Stimulated activated CD8-positive, alpha-beta memory T cell treated with anti-CD3 and anti-CD28 coated beads, Interleukin-7, amount 100 ng/mL, for 1 hour (primary cell): Measurements from ENCODE around the gene KIF16B.
"Not testable (repeated sequence)": the region's sequence is repeated elsewhere in the genome, so short reads cannot be mapped to it uniquely, and the experiment has no call there.

Experiments
- DNase-seq, 2 donors: peaks; one replicate each; pipeline ENCODE4 v3.0.0-alpha.2; 2020; ENCODE audit warnings: low read depth in 2 of 2

The KIF16B gene

GRCh38 chr20:16292226-16292880 is 280.9 kb downstream of the KIF16B start:
- no peak for DNase-seq

DNA sequence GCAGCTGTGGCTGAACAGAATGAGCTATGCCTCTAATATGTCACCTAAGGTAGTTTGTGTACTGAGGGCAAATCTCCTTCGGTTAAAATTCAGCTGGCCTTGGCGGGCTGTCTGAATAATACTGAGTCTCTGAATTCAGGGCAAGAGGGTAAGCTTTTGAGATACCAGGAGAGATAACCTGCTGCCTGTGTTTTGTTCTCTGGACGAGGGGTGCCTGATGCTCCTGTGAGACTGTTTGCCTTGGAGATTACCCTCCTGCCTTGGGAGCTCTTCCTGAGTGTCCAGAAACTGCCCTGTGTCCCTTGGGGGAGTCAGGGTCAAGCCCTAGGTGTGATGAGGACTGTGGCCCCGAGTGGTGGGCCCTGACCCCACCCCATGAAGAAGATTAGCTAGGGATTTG is 282.9 kb downstream of the KIF16B start:
- no peak for DNase-seq

- DNase-seq = no peak
Measured at GRCh38 chr20:16287776-16288175, 285.5 kb downstream of the KIF16B start.

GRCh38 chr20:16286601-16287000 is 286.6 kb downstream of the KIF16B start:
- DNase-seq = no peak

DNA sequence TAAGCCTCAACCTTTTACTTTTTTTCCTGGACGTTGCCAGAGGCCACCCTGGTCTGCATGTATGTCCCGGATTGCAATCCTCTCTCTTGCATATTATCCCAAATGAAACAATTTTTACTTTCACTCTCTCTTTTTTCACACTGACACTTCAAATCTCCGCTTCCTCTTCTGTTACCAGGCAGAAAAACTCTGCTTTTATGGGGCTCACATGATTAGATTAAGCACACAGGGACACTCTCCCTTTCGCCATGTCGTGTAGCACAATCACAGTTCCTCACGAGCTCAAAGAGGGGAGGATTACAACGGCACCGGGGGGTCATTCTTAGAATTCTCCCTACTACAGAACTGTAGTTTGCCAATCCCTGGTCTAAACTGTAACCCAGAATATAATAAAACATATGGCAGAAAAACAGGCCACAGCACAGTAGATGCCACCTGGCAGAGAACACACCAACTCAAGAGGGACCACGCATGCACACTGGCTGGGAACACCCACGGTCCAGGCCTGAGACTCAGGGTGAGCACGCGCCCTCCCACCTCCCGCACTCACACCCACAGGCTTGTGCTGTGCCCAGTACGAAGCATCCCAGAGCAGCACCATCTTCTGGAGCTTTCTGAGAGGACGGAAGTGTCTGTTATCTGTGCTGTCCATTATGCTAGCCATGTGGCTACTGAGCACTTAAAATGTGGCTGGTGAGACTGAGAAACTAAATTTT is 288.7 kb downstream of the KIF16B start:
- no peak for DNase-seq

GRCh38 chr20:16283978-16284377 is 289.3 kb downstream of the KIF16B start:
- DNase-seq = no peak

DNA sequence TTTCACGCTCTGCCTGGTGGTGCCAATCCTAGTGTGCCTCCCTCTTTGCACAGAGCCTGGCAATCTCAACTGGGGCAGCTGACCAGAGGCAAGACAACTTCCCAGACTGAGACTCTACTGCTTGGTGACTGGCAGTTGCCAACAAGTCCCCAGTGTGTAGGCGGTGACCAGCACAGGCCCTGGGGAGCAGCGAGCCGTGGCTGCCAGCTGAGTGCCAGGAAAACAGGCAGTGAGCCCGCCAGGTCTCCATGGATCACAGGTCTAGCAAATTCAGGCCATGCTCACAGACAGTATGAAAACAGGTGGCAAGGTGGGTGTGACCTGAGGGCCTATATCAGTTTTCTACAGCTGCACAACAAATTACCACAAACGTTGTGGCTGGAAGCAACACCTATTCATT is 289.9 kb downstream of the KIF16B start:
- no peak for DNase-seq

- no peak for DNase-seq
Measured at GRCh38 chr20:16280219-16280618, 293.0 kb downstream of the KIF16B start.

DNA sequence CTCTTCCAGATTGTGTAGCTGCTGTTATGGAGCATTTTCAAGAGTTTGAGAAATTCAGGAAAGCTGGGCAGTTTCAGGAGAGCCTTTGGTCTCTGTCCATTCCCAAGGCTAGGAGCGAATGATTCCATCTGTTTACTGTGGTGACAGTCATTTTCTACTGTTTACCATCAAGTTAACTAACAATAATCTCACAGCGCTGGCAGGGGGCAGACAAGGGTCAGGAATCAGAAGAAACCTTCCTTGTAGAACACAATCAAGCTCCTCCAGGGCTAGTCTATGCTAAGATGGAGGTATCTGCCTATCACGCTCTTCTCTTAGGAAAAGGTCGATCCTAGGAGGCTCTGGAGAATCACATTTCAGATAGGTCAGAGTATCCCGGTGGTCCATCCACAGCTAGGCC is 293.9 kb downstream of the KIF16B start:
- DNase-seq = no peak

DNA sequence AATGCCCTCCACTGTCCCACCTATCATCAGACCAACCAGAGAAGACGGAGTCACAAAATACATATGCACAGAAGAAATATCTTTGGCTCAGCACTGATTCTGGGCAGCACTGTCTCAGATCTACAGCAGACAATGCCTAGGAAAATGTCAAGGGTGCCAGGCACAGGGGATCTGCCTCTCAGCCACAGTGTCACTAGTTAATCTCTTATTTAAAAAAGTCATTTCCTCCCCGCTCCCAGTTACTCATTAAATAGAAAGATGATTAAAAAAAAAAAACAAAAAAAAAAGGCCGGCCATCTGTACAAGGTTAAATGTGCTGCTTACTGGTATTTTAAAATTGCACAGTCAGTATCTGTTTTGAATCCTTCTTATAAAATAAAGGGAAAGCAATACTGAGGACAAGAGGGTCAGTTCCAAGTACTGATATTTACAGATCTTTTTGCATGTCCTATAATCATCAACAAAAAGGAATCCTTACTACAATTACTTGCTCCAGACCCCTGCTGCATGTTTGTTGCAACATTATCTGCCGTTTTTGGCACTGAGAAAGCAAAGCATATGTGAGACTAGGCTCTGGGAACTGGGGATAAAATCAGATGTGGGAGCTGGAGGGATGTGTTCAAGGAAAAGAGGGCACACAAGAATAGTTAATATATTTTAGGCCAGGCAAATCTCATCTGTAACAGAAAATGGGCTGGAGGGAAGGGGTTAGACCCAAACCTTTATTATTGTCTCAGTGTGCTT is 299.3 kb downstream of the KIF16B start:
- DNase-seq = no peak

GRCh38 chr20:16272780-16273360 is 300.4 kb downstream of the KIF16B start:
- no peak for DNase-seq

GRCh38 chr20:16271450-16271849 is 301.8 kb downstream of the KIF16B start:
- no peak for DNase-seq

DNA sequence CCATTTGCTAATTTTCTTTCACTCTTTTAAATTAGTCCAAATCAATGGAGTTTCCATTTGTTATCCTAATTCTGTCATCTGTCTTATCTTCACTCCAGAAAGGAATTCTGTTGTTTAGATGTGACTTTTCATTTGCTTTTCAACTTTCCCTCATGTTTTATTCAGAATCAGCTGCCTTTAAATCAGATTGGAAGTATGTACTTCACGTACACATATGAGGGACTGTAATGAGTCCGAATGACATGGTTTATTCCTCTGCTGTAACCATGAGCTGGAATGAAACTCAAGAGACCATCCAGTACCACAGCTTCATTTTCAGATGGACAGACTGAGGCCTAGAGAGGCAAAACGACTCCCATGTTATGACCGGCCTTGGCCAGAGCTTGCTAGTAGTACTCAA is 302.3 kb downstream of the KIF16B start:
- DNase-seq = no peak

- no peak for DNase-seq
Measured at GRCh38 chr20:16270314-16270931, 302.8 kb downstream of the KIF16B start.

GRCh38 chr20:16267526-16267925 is 305.7 kb downstream of the KIF16B start:
- DNase-seq = no peak

- no peak for DNase-seq
Measured at GRCh38 chr20:16265334-16265733, 307.9 kb downstream of the KIF16B start.

- no peak for DNase-seq
Measured at GRCh38 chr20:16263582-16263981, 309.7 kb downstream of the KIF16B start.

GRCh38 chr20:16262594-16262993 is 310.7 kb downstream of the KIF16B start:
- DNase-seq = no peak

DNA sequence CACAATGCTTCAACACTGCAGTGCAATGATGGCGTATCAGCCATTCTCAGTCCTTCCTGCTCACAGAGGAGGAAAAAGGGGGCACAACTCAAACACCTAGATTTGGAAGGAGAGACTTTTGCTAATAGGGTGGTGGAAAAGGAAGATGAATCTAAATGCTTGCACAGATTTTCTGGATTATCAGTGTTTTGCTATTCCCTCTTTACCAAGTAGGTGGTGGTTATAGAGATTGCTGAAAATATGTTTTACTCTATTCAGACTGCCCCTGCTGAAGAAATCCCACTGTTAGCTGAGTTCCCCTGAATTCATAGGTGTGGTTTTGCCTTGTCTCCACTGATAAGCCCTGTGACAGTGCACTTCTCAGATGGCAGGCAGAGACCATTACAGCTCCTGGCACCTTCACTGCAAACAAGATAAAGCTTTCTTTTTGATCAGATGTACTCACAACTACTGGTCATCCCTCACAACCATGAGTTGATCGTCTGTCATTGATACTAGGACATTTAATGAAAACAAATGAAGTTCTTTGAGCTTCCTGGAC is 311.4 kb downstream of the KIF16B start:
- DNase-seq = no peak

GRCh38 chr20:16260911-16261310 is 312.3 kb downstream of the KIF16B start:
- DNase-seq = no peak

- not testable (repeated sequence) for DNase-seq
Measured at GRCh38 chr20:16260133-16260532, 313.1 kb downstream of the KIF16B start.

GRCh38 chr20:16258766-16259165 is 314.5 kb downstream of the KIF16B start:
- no peak for DNase-seq
